Esophagus mucosa (tissue), 1 donor: ENCODE data around the gene DEF6. TPM values are rescaled to one million over a fixed set of nuclear protein-coding genes. Genes with fewer than 3 reads are reported as not detected.
"Not testable (repeated sequence)": the region's sequence is repeated elsewhere in the genome, so short reads cannot be mapped to it uniquely, and the experiment has no call there.

Experiments used
- ATAC-seq: fragments of 200-7000 bp; cut with Tn5 transposase; one replicate; pipeline ENCODE4 v1.9.1; 2020
- total RNA-seq: library from RNA; stranded (reverse); gene quantifications from one replicate; pipeline ENCODE4 v1.2.4, GENCODE V29; 2023
- donor health status: DM: yes; HTN: yes; CAD: no.

DEF6 gene
- total RNA-seq, 1 donor from 2014 or later: 27.3 TPM

DNA sequence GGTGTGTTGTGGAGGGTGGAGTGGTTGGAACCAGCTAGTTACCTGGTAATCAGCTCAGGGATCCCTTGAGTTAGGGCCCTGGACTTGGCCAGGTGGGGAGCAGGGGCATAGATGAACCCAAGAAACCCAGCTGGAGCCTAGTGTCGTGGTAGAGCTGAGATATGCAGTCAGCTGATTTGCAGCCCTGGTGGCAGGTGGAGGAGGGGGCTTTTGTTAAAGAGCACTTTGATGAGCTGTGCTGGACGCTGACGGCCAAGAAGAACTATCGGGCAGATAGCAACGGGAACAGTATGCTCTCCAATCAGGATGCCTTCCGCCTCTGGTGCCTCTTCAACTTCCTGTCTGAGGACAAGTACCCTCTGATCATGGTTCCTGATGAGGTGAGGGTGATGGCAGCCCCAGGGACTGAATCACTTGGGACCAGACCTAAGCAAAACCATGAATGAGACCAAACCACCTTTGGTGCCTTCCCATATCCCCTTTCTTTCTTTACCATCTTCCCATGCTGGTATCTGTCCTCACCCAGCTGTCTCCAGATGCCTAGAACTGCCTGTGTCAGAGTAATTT is 12.7 kb downstream of the DEF6 start:
- ATAC-seq: no peak

DNA sequence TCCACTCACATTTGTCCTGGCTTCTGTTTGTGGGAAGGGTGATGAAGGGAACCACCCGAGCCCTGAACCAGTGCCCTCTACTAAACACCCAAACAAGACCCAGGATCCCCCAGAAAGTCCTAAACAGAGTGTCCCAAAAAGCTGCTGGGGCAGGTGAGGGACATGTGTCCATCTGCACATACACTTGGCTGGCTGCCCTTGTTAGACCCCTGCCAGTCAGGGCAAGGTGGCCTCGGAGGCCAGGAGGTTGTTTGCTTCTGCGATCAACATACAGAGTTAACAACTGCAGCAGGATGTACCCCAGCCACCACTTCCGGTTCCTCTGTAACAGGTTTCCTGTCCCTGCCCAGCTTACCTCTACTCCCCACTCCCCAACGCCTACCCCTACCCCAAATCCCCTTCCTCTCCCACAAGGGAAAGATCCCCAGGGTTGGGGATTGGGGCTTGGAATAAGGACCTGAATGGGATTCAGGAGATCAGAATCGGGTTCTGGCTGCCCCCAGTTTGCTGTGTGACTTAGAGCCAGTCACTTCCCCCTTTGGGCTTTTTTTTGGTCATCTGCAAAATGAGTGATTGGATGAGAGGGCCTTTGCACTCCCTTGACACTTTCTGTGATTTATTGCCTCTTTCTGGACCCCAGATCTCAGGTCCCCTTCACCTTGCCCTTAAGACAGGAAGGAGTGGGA is 13.9 kb downstream of the DEF6 start:
- peak; percentile 37 for ATAC-seq

DNA sequence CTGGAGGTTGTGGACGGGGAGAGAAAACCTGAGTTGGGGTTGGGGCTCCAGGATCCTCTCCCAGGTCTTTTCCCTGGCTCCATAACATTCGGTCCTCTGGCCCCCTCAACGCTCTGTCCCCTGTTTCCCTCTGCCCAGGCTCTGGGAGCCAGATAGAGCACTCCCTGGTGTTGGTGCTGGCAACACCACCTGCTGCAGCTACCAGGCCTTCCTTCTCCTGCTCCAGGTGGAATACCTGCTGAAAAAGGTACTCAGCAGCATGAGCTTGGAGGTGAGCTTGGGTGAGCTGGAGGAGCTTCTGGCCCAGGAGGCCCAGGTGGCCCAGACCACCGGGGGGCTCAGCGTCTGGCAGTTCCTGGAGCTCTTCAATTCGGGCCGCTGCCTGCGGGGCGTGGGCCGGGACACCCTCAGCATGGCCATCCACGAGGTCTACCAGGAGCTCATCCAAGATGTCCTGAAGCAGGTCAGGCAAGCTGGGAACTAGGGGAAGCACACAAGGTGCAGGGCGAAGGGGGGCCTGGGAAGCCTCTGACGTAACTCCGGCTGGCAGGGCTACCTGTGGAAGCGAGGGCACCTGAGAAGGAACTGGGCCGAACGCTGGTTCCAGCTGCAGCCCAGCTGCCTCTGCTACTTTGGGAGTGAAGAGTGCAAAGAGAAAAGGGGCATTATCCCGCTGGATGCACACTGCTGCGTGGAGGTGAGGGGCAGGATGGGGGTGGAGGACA is 14.6 kb downstream of the DEF6 start:
- ATAC-seq: peak; percentile 17

DNA sequence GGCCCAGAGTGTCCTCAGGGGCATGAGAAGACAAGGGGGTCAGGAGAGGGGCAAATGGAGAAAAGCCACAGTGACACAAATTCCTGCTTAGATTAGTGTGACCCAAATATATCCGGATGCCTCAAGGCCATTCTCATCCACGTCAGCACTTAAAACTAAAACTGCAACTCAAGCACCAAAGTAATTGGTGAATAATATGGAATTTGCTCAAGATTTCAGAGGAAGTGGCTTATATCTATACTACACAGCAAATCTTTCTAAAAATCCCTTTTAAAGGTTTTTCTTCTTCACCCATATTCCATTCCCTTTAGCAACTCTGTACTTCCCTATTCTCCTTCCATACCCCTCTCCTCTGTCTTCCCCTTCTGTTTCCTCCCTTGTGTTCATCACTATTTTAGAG is 15.2 kb downstream of the DEF6 start:
- no peak for ATAC-seq

DNA sequence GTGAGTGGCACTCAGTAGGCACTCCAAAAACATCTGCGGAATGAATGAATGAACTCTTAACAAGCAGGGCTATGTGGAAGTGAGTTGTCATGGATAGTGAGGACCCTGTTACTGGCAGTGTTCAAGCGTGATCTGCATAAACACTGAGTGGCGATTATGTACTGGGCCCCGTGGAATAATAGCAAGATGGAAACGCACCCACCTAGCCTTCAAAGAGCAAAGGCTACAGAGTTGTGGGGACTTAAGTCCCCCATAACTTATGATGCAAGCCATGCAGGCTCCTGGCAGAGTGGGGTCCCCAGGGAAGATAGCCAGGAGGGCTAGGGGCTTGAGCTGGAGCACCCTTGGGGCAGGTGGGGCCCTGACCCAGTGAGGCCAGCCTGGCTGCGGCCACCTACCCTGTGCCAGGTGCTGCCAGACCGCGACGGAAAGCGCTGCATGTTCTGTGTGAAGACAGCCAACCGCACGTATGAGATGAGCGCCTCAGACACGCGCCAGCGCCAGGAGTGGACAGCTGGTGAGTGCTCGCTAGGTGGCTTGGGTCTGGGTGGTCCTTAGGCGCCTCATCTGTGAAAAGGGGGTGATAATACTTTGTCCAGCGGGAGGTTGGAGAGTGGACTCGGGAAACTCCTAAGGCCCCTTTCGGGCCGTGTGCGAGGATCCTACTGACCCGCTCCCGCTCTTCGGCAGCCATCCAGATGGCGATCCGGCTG is 20.0 kb downstream of the DEF6 start:
- peak; percentile 14 for ATAC-seq

DNA sequence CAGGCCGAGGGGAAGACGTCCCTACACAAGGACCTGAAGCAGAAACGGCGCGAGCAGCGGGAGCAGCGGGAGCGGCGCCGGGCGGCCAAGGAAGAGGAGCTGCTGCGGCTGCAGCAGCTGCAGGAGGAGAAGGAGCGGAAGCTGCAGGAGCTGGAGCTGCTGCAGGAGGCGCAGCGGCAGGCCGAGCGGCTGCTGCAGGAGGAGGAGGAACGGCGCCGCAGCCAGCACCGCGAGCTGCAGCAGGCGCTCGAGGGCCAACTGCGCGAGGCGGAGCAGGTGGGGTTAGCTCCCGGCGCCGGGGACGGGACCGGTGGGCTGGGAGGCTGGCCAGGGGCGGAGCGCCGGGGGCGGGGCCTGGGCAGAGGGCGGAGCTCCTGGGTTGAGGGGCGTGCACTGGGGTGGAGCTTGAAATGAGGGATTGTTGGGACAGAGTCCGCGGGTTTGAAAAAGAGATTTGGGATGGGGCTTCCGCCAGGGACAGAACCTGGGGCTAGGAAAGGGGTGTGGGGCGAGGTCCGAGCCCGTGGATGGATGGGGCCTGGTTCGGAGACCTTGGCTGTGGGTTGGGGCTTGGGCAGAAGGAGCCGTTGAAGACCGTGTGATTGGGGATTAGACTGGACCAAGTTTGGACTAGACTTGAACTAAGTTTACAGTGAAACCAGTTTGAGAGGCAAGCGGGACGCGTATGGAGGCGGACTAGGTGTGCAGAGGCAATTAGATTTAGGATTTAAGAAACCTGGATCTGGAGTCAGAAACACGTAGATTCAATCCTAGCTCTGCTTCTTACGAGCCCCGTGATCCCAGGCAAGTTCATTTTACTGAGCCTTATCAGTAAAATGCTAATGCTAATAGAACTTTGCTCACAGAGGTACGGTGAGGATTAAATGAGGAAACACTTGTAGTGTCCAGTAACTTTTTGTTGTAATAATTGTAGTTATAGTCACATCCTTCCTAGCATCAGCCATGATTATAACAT is 20.9 kb downstream of the DEF6 start:
- peak; percentile 95 for ATAC-seq

DNA sequence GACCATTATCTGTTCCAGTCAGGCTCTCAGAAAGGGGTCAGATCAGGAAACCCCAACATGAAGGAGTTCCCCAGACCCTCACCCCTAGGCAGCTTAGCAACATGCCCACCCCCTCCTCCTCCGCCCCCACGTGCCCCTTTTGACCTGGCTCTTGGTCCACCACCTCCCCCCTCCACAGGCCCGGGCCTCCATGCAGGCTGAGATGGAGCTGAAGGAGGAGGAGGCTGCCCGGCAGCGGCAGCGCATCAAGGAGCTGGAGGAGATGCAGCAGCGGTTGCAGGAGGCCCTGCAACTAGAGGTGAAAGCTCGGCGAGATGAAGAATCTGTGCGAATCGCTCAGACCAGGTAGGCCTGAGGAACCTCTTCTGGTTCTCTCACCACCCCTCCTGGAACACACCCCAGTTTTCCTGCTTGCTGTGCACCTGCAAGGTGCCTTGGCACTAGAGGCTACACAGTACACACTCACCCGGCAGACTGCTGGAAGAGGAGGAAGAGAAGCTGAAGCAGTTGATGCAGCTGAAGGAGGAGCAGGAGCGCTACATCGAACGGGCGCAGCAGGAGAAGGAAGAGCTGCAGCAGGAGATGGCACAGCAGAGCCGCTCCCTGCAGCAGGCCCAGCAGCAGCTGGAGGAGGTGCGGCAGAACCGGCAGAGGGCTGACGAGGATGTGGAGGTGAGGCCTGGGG is 21.9 kb downstream of the DEF6 start:
- no peak for ATAC-seq

DNA sequence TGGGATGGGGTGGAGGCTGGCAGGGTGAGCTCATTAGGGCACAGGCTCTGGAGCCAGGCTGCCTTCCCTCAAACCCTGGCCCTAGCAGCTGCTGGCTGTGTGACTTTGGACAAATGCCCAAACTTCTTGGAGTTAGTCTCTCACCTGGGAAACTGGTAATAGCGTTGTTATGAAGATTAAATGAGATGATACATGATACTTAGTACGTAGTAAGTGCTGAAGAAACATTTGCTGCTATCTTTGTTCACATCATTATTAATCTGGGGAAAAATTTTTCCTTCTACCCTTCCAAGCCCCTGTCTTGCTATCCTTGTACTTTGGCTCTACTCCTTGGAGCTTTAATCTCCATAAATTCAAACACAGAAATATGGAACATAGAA is 22.4 kb downstream of the DEF6 start:
- ATAC-seq: no peak

DNA sequence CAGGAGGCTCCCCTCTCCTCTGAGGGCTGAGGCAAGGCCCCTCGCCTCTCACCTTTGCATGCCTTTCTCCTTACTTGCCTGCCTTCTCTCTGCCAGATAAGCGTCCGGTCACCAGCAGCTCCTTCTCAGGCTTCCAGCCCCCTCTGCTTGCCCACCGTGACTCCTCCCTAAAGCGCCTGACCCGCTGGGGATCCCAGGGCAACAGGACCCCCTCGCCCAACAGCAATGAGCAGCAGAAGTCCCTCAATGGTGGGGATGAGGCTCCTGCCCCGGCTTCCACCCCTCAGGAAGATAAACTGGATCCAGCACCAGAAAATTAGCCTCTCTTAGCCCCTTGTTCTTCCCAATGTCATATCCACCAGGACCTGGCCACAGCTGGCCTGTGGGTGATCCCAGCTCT is 23.5 kb downstream of the DEF6 start:
- ATAC-seq: no peak

DNA sequence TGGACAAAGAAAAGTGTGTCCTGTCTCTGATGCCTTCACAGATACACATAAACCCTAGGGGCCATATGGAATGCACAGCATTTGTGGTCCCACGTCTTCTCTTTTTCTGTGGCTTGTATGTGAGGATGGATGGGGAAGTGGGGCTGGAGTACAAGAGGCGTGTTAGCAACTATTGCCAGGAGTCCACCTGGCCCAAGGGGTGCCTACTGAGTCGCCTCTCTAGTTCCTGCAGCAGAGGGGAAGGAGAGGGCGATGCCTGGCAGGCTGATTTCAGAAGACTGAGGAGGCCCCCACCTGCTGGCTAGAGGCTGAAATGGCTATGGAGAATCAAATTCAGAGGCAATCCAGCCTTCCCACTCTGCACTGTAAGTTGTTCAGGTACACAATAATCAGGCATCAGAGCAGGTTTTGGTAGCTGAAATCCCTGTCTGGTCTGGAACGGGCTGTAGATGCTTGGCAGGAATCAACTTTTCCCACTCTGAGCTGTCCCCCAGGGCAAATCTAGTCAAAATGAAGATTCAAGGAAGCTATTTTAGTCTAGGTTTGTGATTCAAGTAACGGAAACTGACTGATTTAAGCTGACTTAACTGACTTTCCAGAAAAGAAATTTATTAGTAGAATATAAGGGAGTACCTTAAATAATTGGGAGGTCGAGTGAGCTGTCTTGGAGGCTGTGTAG is 29.9 kb downstream of the DEF6 start:
- ATAC-seq: peak; percentile 68

DNA sequence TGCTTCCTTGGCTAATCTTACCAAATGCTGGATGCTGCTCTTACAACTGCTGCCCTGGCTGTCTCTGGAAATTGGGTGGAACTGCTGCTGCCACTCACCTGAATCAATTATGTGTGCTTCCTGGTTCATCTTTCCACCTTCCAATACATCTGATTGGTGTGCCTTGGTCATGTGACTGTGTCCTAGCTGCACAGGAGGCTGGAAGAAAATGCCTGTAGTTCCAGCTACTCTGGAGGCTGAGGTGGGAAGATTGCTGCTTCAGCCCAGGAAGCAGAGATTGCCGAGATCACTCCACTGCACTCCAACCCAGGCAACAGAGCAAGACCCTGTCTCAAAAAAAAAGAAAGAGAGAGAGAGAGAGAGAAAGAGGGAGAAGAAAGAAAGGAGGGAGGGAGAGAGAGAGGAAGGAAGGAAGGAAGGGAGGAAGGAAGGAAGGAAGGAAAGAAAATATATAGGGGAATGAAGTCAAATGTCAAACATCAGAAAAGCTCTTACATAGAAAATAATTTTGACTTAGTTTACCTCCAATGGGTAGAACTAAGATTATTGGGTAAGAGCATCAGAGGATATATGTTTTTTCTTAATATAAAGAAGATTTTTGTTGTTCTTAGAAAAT is 30.6 kb downstream of the DEF6 start:
- ATAC-seq: no peak

DNA sequence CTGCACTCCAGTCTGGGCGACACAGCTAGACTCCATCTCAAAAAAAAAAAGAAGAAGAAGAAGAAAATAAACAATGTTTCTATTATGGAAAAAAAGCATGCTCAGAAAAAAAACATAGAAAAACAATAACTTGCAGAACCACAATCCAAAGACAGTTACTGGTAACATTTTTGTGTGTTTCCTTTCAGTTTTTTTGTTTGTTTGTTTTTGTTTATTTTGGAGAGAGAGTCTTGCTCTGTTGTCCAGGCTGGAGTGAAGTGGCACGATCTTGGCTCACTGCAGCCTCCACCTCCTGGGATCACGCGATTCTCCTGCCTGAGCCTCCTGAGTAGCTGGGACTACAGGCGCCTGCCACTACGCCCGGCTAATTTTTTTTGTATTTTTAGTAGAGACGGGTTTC is 31.3 kb downstream of the DEF6 start:
- not testable (repeated sequence) for ATAC-seq

DNA sequence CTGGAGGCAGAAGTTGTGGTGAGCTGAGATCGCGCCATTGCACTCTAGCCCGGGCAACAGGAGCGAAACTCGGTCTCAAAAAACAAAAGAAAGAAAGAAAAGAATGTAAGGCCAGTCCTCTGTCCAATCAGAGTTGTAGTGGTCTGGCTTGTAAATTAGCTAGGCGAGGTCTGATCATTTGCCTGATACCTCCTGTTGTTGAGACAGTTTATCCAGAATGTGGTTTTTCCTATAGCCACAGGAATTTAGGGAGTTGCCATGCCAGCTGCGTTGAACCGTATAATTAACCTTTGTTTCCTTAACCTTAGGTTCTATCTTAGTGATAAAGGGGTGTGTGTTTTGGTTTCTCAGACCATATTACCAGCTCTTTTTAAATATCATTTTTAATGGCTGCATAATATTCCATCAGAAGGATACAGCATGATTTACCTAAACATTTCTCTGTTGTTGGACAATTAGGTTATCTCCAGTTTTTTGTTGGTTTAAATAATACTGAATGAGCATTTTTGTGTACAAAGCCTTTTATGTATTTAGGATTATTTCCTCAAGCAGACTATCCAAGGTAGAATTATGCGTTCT is 33.0 kb downstream of the DEF6 start:
- no peak for ATAC-seq

DNA sequence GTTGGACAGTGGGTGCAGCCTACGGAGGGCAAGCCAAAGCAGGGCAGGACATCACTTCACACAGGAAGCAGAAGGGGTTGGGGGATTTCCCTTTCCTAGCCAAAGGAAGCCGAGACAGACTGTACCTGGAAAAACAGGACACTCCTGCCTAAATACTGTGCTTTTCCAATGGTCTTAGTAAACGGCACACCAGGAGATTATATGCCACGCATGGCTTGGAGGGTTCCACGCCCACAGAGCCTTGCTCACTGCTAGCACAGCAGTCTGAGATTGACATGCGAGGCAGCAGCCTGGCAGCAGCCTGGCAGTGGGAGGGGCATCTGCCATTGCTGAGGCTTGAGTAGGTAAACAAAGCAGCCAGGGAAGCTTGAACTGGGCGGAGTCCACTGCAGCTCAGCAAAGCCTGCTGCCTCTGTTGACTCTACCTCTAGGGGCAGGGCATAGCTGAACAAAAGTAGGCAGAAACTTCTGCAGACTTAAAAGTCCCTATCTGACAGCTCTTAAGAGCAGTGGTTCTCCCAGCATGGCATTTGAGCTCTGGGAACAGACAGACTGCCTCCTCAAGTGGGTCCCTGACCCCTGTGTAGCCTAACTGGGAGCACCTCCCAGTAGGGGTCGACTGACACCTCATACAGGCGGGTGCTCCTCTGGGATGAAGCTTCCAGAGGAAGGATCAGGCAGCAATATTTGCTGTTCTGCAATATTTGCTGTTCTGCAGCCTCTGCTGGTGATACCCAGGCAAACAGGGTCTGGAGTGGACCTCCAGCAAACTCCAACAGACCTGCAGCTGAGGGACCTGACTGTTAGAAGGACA is 34.7 kb downstream of the DEF6 start:
- ATAC-seq: peak; percentile 98

DNA sequence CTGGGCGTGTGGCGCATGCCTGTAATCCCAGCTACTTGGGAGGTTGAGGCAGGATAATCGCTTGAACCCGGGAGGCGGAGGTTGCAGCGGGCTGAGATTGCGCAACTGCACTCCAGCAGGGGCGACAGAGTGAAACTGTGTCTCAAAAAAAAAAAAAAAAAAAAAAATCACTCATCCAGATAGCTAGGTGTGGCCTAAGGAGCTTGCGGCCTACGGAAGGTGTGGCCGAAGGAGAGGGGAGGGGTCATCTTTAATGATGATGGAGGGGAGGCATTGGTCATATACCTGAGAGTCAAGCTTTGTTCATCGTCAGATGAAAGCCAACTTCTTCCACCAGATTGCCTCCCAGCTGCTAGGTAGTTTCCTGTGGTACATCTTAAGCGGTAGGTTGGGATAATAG is 43.9 kb downstream of the DEF6 start:
- peak; percentile 53 for ATAC-seq

DNA sequence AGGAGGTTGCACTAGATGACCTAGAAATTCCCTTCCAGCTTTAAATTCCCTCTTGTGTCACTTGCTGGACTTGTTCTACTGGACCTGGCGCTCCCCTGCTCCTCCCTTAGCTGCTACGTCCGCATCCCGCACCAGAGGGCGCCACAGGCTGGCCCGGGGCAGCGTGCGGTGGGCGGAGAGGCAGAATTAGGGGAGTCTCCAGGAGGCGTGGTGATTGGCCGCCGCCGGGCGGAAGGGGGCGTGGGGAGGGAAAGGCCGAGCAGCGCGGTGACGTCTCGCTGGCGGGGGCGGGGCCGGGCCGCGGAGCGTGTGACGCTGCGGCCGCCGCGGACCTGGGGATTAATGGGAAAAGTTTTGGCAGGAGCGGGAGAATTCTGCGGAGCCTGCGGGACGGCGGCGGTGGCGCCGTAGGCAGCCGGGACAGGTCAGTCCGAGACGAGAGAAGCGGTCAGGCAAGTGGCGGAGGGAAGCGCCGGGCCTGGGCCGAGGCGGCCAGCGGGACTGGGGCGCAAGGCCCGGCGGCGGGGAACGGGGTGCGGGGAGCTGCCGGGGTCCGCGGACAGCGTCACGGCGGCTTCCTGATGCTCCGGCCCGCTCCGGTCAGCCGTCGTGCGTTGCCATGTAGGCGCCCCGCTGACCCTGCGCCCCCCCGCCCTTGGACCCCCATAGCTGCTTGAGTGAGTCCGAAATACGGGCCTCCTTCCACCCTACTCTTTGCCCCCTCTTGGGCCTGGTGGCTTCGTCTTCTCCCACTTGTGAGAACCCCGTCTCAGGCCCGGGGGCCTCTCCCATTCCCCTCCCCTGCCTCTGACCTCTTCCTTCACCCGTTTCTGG is 44.9 kb downstream of the DEF6 start, which contains the start of gene PPARD:
Gene PPARD, plus strand, starts transcription at position 301 of the 834 bp plus-strand sequence. CDS start 68,530 bp downstream, outside the sequence.
- peak; percentile 99 for ATAC-seq

DNA sequence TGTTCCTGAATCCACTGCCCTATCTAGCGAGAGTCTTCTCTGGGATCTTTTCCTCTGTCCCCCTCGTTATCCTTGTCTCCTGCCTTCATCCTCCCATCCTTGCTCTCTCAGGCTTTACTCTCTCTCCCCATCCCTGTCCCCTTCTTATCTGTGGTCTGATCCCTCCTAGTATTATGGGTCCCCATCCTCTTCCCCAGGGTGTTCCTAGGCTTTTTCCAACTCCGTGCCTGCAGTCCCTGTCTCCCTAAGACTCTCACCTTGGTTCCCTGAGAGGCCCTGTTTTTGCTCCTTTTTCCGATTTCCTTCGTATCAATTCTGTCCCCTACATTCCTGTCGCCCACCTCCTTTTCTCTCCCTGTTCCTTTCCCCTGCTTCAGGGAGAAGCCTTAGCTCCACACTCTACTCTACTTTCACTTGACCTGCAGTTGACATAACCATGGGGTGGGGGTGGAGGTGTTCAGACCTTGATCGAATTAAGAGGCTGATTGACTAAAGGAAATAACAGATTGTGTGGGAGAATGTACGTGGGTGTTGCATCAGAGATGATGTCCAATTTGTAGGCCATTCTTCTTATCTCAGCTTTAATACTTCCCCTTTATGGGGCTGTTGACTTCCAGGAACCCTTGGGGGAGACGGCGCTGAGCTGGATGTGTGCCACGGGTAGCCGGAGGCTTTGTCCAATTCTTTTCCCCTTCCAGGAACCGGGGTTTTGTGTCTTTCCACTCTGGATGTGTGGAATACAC is 45.6 kb downstream of the DEF6 start:
- ATAC-seq: no peak
